NCI-H2171 treated with DMSO at 0.1 percent for 48 hours (cell line): ENCODE results near the gene RPS13.
"Not testable (repeated sequence)": the region's sequence is repeated elsewhere in the genome, so short reads cannot be mapped to it uniquely, and the experiment has no call there.

Experiments
- DNase-seq: peaks from one replicate; lab custom pipeline; 2025; lab: John Stamatoyannopoulos, UW

Gene RPS13

DNA sequence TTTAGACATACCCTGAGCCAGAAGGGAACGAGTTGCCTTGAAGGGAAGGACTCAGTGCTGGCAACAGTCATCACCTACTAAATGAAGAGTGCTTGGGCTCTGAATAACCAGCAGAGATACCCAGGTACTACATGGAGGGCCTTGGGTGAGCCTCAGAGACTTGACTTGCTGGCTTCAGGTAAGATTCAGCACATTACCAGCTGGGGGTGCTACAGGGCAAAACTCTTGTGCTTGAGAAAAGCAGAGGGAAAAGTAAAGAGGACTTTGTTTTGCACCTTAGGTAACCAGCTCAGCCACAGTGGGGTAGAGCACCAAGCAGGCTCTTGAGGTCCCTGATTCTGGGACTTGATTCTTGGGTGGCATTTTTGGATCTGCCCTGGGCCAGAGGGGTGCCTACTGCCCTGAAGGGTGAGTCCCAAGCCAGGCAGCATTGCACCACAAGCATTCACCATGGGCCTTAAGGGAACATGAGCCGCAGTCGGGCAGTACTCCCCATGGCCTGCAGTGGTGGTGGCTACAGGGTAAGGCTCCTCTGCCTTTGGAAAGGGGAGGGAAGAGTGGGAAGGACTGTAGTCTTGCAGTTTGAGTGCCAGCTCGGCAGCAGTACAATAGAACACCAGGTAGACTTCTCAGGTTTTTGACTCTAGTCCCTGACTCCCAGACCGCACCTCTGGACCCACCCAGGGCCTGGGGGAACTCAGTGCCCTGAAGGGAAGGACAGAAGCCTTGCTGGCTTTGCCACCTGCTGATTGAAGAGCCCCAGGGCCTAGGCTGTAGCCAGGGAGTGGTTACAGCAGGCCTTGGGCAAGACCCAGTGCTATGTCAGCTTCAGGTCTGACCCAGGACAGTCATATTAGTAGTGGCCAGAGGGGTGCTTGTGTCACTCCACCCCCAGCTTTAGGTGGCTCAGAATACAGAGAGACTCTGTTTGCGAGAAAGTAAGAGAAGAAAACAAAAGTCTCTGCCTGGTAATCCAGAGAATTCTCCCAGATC, 40.5 kb downstream of the RPS13 start:
- DNase-seq, result no peak

DNA sequence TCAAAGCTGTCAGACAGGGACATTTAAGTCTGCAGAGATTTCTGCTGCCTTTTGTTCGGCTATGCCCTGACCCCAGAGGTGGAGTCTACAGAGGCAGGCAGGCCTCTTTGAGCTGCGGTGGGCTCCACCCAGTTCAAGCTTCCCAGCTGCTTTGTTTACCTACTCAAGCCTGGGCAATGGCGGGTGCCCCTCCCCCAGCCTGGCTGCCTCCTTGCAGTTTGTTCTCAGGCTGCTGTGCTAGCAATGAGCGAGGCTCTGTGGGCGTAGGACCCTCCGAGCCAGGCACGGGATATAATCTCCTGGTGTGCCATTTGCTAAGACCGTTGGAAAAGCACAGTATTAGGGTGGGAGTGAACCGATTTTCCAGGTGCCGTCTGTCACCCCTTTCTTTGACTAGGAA, 43.4 kb downstream of the RPS13 start:
- DNase-seq, result not testable (repeated sequence)

DNA sequence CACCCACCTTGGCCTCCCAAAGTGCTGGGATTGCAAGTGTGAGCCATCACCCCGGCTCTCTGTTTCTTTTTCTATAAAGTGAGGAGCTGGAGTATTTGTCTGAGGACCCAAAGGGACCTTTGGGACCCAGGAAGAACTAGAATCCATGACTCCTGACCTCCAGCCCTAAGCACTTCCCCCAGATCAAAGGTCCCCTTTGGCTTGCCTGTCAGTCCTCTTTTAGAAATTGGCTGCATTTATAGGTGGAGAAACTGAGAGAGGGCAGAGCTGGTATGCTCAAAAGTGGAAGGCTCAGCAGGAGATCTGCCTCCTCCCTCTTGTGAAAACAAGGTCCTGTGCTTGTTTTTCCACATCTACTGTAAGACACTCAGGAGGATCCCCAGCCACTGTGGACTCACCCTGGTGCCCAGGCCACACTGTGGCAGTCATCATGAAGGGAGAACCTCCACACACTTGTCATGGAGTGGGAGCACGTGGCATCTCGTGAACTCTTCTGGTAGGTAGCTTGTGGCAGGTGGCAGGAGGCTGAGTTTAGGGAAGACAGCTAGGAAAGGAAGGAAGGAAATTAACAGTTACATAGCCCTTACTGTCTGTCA, 50.9 kb downstream of the RPS13 start:
- no peak for DNase-seq

DNA sequence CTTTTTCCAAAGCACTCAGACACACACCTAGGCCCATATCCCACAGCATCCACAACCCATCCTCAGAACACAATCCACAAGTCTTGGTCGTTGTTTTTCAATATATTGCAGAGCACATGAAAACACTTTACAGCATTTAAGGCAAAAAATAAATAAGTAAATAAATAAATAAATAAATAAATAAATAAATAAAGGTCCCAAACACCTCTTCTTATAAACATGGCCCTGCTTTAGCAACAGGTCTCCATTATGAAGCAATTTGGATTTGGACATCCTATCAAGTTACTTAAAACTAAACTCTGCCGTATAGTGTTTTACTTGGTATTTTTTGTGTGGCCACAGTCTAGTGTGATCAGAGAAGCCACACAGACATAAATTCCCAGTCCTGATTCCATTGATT, 52.5 kb downstream of the RPS13 start:
- no peak for DNase-seq
